ENCODE data around the gene TGFBR3L. TPM values are rescaled to one million over a fixed set of nuclear protein-coding genes. Genes with fewer than 3 reads are reported as not detected.

The TGFBR3L gene
- total and polyA plus RNA-seq, 10 of the 15 experiments (the other 5 are each of a cell fraction or from before 2014, with no cell fraction given) = 0.20 to 0.23 TPM; not detected in 8

- Histone ChIP-seq H3K4me3 (no peak overlapping the region), H3K9ac (ENCODE audit: control insufficient read depth, insufficient read depth, low read length) (no peak overlapping the region), H3K27me3 (replicated peaks in 1 of 2; ENCODE audit: control insufficient read depth in 2 of 2, insufficient read depth in 2 of 2, low read length in 1 of 2) (no peaks in the 10 kb centered on the region), H3K4me1 (ENCODE audit: control insufficient read depth, insufficient read depth, low read length) (no peaks in the 10 kb centered on the region), H3K27ac (ENCODE audit: control insufficient read depth, insufficient read depth) (no peak overlapping the region), H3K36me3 (ENCODE audit: control insufficient read depth in 2 of 2, insufficient read depth in 2 of 2, low read length in 1 of 2) (peaks cover 13 to 43% of the 10 kb centered on the region in 2 experiments; a peak in 3 of 4 replicates), H3K79me2 (ENCODE audit: control insufficient read depth, insufficient read depth, low read length) (no peaks in the 10 kb centered on the region), H3K4me2 (ENCODE audit: control insufficient read depth, insufficient read depth) (no peak overlapping the region), H2AFZ (ENCODE audit: control insufficient read depth, low read depth, low read length) (no peak overlapping the region), H3K9me3 (replicated peaks; ENCODE audit: control insufficient read depth, insufficient read depth, low read length) (no peaks in the 10 kb centered on the region), H4K20me1 (ENCODE audit: control insufficient read depth, insufficient read depth) (no peaks in the 10 kb centered on the region)
- no TSS peak for BruUV-seq (replicated peaks)
- SMC1A ChIA-PET (ENCODE audit: uncharacterized antibody, unreplicated experiment) = no interaction called here
- WGBS (ENCODE audit: insufficient coverage, insufficient replicate concordance, low lambda C conversion rate, missing lambda C conversion rate) = 93% methylated on average over 21 of the region's 21 CpGs
- in situ Hi-C loops (cut with MboI) (no loop called here), intact Hi-C loops (cut with micrococcal nuclease; ENCODE audit: unreplicated experiment) (no loop called here)
- DNase-seq (ENCODE audit: low read depth, low spot score) (no peak), ATAC-seq (no peak), FAIRE-seq (no peak)
- no peak for TF ChIP-seq POLR2AphosphoS5 (IDR thresholded peaks at IDR 0.05; ENCODE audit: low read length)
- TF ChIP-seq FOS (IDR thresholded peaks at IDR 0.05; ENCODE audit: borderline replicate concordance, extremely low read depth, insufficient read length) = no peak
- no peak for TF ChIP-seq ZNF274 (IDR thresholded peaks at IDR 0.05; ENCODE audit: insufficient read depth, insufficient read length)
- no peak for TF ChIP-seq ZNF384 (IDR thresholded peaks at IDR 0.05; ENCODE audit: borderline replicate concordance, low read depth, low read length)
- TF ChIP-seq SIN3A (IDR thresholded peaks at IDR 0.05; ENCODE audit: low read depth, low read length) = no peak
- no peak for TF ChIP-seq IRF3 (IDR thresholded peaks at IDR 0.05)
- TF ChIP-seq EED (IDR thresholded peaks at IDR 0.05; ENCODE audit: low read depth) = no peak
- no peak for TF ChIP-seq HDAC2 (IDR thresholded peaks at IDR 0.05)
- TF ChIP-seq E4F1 (IDR thresholded peaks at IDR 0.05; ENCODE audit: borderline replicate concordance, partially characterized antibody) = no peak
- no peak for TF ChIP-seq ZBTB40 (IDR thresholded peaks at IDR 0.05; ENCODE audit: borderline replicate concordance)
- TF ChIP-seq ELK1 (IDR thresholded peaks at IDR 0.05; ENCODE audit: low read depth, low read length) = no peak
- CTCF ChIA-PET = no interaction called here
- POLR2A ChIA-PET = no interaction called here
- RAD21 ChIA-PET (ENCODE audit: unreplicated experiment) = no interaction called here
Observed at GRCh38 chr19:7934766-7935165, 20.1 kb downstream of the TGFBR3L start.

All from GM12878 (cell line).